PC-9 (cell line): ENCODE measurements around the gene ZNF653. TPM values are rescaled to one million over a fixed set of nuclear protein-coding genes. Genes with fewer than 3 reads are reported as not detected.

ENCODE experiments used
- BruUV-seq: library from RNA; stranded (reverse); fragments of 400-500 nt; replicated peaks from 2 replicates; lab custom pipeline; 2021; lab: Mats Ljungman, UMichigan
- CTCF ChIA-PET: fragments of 300-600 bp; sonication (Branson Sonifier 250); formaldehyde crosslinking; loops from one replicate; lab custom pipeline; 2022; ENCODE audit warnings: antibody characterized with exemption; lab: Charles Lee
- POLR2A ChIA-PET: fragments of 300-600 bp; sonication (Branson Sonifier 250); formaldehyde crosslinking; loops from one replicate; lab custom pipeline; 2022; ENCODE audit warnings: antibody characterized with exemption; ENCODE audit not compliant: unreplicated experiment; lab: Charles Lee
- DNase-seq, 2 experiments: peaks; one replicate each; pipeline versions ENCODE4 v3.0.0 to v3.0.0-alpha.2; 2015 to 2022; ENCODE audit warnings: mixed read lengths in 1 of 2
- H2AFZ ChIP-seq: fragments of 200-600 bp; sonication (generic); 2 replicates; pipeline ENCODE4 v1.8.1; 2017; ENCODE audit warnings: antibody characterized with exemption
- H3F3A ChIP-seq: fragments of 200-600 bp; sonication (generic); 2 replicates; pipeline ENCODE4 v1.8.1; 2017; ENCODE audit warnings: antibody characterized with exemption, mild to moderate bottlenecking, low read depth; ENCODE audit not compliant: insufficient read depth
- H3K27ac ChIP-seq: fragments of 200-600 bp; sonication (generic); 2 replicates; pipeline ENCODE4 v1.6.1; 2016; ENCODE audit warnings: mixed run types
- H3K27me3 ChIP-seq: fragments of 200-600 bp; sonication (generic); 2 replicates; pipeline ENCODE4 v1.6.1; 2016; ENCODE audit warnings: low read depth, mixed run types; ENCODE audit not compliant: insufficient read depth
- H3K36me3 ChIP-seq: fragments of 200-600 bp; sonication (generic); 2 replicates; pipeline ENCODE4 v1.6.1; 2016; ENCODE audit warnings: low read depth, mixed run types
- H3K4me1 ChIP-seq: fragments of 200-600 bp; sonication (generic); replicated peaks from 2 replicates; pipeline ENCODE4 v1.6.1; 2016; ENCODE audit warnings: mixed run types; ENCODE audit not compliant: insufficient read depth
- H3K4me2 ChIP-seq: fragments of 200-600 bp; sonication (generic); 2 replicates; pipeline ENCODE4 v1.6.1; 2017; ENCODE audit warnings: mixed run types
- H3K4me3 ChIP-seq: fragments of 200-600 bp; sonication (generic); 2 replicates; pipeline ENCODE4 v1.6.1; 2016; ENCODE audit warnings: mixed run types
- H3K79me2 ChIP-seq: fragments of 200-600 bp; sonication (generic); 2 replicates; pipeline ENCODE4 v1.6.1; 2017; ENCODE audit warnings: low read depth, mixed run types
- H3K9me2 ChIP-seq: fragments of 200-600 bp; sonication (generic); 2 replicates; pipeline ENCODE4 v1.8.1; 2017; ENCODE audit warnings: mild to moderate bottlenecking; ENCODE audit not compliant: insufficient read depth
- H3K9me3 ChIP-seq: fragments of 200-600 bp; sonication (generic); 2 replicates; pipeline ENCODE4 v1.8.1; 2016; ENCODE audit warnings: low read depth; ENCODE audit not compliant: insufficient read depth
- H4K20me1 ChIP-seq: fragments of 200-600 bp; sonication (generic); 2 replicates; pipeline ENCODE4 v1.8.1; 2017; ENCODE audit not compliant: insufficient read depth
- CTCF ChIP-seq: fragments of 200-600 bp; sonication (generic); conservative IDR thresholded peaks from 2 replicates; pipeline ENCODE4 v1.6.1; 2017; ENCODE audit warnings: mixed run types, antibody characterized with exemption, mild to moderate bottlenecking, moderate library complexity
- EZH2 ChIP-seq: fragments of 200-600 bp; sonication (generic); IDR thresholded peaks from 2 replicates; pipeline ENCODE4 v1.8.0; 2017; ENCODE audit warnings: antibody characterized with exemption, low read depth
- intact Hi-C: fragments of 100-400 bp; cut with micrococcal nuclease; formaldehyde crosslinking; loops from one replicate; pipeline ENCODE4 v1.10.0; 2022; ENCODE audit not compliant: unreplicated experiment
- total RNA-seq: library from RNA; stranded (reverse); gene quantifications from 2 replicates; pipeline ENCODE4 v1.2.3, GENCODE V29; 2021

ZNF653 gene
- total RNA-seq, 1 experiment from 2014 or later, result 13.4 TPM

DNA sequence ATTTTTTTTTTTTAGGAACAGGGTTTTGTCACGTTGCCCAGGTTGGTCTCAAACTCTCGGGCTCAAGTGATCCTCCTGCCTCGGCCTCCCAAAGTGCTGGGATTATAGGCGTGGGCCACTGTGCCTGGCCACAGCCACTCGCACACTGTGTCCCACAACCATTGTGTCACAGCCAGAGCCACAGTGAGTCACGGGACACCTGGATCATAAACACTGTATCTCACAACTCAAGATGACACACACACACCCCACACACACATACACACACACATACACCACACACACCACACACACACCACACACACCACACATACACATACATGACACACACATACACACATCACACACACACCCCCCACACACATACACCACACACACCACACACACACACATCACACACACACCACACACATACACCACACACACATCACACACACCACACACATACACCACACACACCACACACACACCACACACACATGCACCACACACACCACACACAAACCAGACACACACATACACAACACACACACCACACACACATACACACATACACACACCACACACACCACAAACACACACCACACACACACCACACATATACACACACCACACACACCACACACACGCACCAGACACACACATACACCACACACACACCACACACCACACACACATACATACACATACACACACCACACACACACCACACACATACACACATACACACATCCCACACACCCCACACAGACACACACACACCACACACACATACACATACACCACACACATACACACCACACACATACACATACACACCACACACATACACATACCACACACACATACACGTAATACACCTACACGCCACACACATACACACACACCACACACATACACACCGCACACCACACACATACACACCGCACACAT, 41.0 kb downstream of the ZNF653 start:
- H3K4me3 ChIP-seq, result no peak overlapping the region
- no peaks in the 10 kb centered on the region for H3K9me3 ChIP-seq
- no peak for DNase-seq
- no peak for TF ChIP-seq EZH2
- TF ChIP-seq CTCF, result no peak
- POLR2A ChIA-PET, result no interaction called here
- no peaks in the 10 kb centered on the region for H3K4me1 ChIP-seq
- peaks cover 26% of the 10 kb centered on the region; the same call in 1 of the 2 replicates for H3F3A ChIP-seq
- no TSS peak for BruUV-seq
- CTCF ChIA-PET, result no interaction called here
- no peak overlapping the region for H2AFZ ChIP-seq
- H3K4me2 ChIP-seq, result no peak overlapping the region
- H3K36me3 ChIP-seq, result no peaks in the 10 kb centered on the region
- no peak overlapping the region for H3K27ac ChIP-seq
- H4K20me1 ChIP-seq, result no peaks in the 10 kb centered on the region
- no peaks in the 10 kb centered on the region for H3K27me3 ChIP-seq
- intact Hi-C loops, result no loop called here
- H3K79me2 ChIP-seq, result no peaks in the 10 kb centered on the region
- H3K9me2 ChIP-seq, result no peaks in the 10 kb centered on the region

DNA sequence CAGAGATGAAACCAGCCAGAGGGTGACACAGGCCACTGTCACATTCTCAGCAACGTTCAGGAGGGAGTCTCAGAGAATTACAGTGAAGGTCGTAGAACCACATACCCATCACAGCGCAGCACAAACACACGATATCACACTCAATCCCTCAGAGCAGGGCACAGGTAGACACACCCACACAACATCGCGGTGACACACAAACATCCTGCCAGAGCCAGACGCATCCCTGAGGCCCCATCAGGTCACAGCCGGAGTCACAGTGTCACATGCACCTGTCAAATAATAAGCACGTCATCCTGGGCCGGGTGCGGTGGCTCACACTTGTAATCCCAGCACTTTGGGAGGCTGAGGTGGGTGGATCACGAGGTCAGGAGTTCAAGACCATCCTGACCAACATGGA, 42.2 kb downstream of the ZNF653 start:
- no peak overlapping the region for H3K27ac ChIP-seq
- intact Hi-C loops, result no loop called here
- no peaks in the 10 kb centered on the region for H3K9me2 ChIP-seq
- no peaks in the 10 kb centered on the region for H4K20me1 ChIP-seq
- BruUV-seq, result no TSS peak
- no peaks in the 10 kb centered on the region for H3K9me3 ChIP-seq
- peaks cover 24% of the 10 kb centered on the region; the same call in 1 of the 2 replicates for H3F3A ChIP-seq
- DNase-seq, result no peak
- H3K27me3 ChIP-seq, result no peaks in the 10 kb centered on the region
- POLR2A ChIA-PET, result no interaction called here
- CTCF ChIA-PET, result no interaction called here
- H3K4me3 ChIP-seq, result no peak overlapping the region
- peak overlapping the region; percentile 6; the same call in 1 of the 2 replicates for H2AFZ ChIP-seq
- TF ChIP-seq CTCF, result no peak
- no peak for TF ChIP-seq EZH2
- H3K79me2 ChIP-seq, result no peaks in the 10 kb centered on the region
- no peaks in the 10 kb centered on the region for H3K36me3 ChIP-seq
- no peaks in the 10 kb centered on the region for H3K4me1 ChIP-seq
- H3K4me2 ChIP-seq, result no peak overlapping the region

DNA sequence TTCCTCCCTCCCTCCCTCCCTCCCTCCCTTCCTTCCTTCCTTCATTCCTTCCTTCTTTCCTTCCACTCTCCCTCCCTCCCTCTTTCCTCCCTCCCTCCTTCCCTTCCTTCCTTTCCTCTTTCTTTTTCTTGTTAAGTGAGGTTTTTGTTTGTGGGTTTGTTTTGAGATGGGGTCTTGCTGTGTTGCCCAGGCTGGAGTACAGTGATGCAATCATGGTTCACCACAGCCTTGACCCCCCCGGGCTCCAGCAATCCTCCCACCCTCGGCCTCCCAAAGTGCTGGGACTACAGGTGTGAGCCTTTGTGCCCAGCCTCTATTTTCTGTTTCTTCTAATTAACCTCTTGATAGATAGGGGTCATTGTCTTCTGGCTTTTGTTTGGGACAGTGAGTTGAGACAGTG, 44.2 kb downstream of the ZNF653 start:
- Histone ChIP-seq H3K27me3 (no peaks in the 10 kb centered on the region), H2AFZ (no peak overlapping the region), H3F3A (peaks cover 21% of the 10 kb centered on the region; the same call in 1 of the 2 replicates), H3K27ac (no peak overlapping the region), H3K4me2 (no peak overlapping the region), H3K4me3 (no peak overlapping the region), H3K4me1 (no peaks in the 10 kb centered on the region), H3K36me3 (no peaks in the 10 kb centered on the region), H3K79me2 (no peaks in the 10 kb centered on the region), H3K9me2 (no peaks in the 10 kb centered on the region), H4K20me1 (no peaks in the 10 kb centered on the region), H3K9me3 (no peaks in the 10 kb centered on the region)
- ChIA-PET CTCF (no interaction called here), POLR2A (interaction anchor here (0.6 kb wide), 1 partner anchor 136 kb away, joined by 8 read pairs; the partner anchor contains the start of gene ZNF627)
- intact Hi-C loops, result no loop called here
- no TSS peak for BruUV-seq
- TF ChIP-seq CTCF (no peak), EZH2 (no peak)
- no peak for DNase-seq
